ENCODE data around the gene ENPP3.

The ENPP3 gene

DNA sequence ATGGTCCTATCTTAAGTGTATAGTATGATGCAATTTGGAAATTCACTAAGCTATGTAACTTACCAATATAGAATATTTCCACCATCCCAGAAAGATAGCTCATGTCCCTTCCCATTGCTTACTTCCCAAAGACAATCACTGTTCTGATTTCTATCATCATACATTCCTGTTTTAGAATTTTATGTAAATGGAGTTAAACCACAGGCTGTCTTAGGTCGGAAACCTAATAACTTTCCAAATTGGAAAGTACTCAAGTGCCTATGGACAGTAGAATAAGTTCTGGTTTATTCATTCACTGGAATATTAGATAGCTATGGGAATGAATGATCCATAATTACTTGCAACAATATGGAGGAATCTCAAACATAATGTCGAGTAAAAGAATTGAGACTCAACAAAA lies 20.1 kb downstream of the ENPP3 start:
- H3K27ac ChIP-seq (ENCODE audit: low read length): no peak overlapping the region
- no peaks in the 10 kb centered on the region for H3K36me3 ChIP-seq (ENCODE audit: insufficient read depth, low read length)
- H3K9me3 ChIP-seq (ENCODE audit: insufficient read depth, low read length, severe bottlenecking): no peaks in the 10 kb centered on the region
- DNase-seq (no peak), ATAC-seq (ENCODE audit: insufficient read depth, low read depth) (no peak)
- H3K4me3 ChIP-seq (ENCODE audit: low read depth in 1 of 2, low read length in 2 of 2): no peak overlapping the region
- no peaks in the 10 kb centered on the region for H3K4me1 ChIP-seq (ENCODE audit: insufficient read depth, low read length)
- TF ChIP-seq EZH2 (IDR thresholded peaks at IDR 0.05; ENCODE audit: borderline replicate concordance, low read depth, low read length, severe bottlenecking): no peak
- TF ChIP-seq, protein P1, sequence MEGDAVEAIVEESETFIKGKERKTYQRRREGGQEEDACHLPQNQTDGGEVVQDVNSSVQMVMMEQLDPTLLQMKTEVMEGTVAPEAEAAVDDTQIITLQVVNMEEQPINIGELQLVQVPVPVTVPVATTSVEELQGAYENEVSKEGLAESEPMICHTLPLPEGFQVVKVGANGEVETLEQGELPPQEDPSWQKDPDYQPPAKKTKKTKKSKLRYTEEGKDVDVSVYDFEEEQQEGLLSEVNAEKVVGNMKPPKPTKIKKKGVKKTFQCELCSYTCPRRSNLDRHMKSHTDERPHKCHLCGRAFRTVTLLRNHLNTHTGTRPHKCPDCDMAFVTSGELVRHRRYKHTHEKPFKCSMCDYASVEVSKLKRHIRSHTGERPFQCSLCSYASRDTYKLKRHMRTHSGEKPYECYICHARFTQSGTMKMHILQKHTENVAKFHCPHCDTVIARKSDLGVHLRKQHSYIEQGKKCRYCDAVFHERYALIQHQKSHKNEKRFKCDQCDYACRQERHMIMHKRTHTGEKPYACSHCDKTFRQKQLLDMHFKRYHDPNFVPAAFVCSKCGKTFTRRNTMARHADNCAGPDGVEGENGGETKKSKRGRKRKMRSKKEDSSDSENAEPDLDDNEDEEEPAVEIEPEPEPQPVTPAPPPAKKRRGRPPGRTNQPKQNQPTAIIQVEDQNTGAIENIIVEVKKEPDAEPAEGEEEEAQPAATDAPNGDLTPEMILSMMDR (IDR thresholded peaks at IDR 0.05; ENCODE audit: borderline replicate concordance, extremely low read depth, low read length, poor library complexity, severe bottlenecking): no peak
- H4K20me1 ChIP-seq (ENCODE audit: insufficient read depth, low read length): no peaks in the 10 kb centered on the region
- H3K79me2 ChIP-seq (ENCODE audit: insufficient read depth, low read length): no peaks in the 10 kb centered on the region
- no peaks in the 10 kb centered on the region for H3K27me3 ChIP-seq (ENCODE audit: insufficient read depth, low read length, poor library complexity)
- H3K9ac ChIP-seq (ENCODE audit: low read depth, low read length): no peak overlapping the region
- H3K4me2 ChIP-seq (ENCODE audit: insufficient read depth, low read length): no peak overlapping the region
- no peak overlapping the region for H2AFZ ChIP-seq (ENCODE audit: low read depth, low read length)

DNA sequence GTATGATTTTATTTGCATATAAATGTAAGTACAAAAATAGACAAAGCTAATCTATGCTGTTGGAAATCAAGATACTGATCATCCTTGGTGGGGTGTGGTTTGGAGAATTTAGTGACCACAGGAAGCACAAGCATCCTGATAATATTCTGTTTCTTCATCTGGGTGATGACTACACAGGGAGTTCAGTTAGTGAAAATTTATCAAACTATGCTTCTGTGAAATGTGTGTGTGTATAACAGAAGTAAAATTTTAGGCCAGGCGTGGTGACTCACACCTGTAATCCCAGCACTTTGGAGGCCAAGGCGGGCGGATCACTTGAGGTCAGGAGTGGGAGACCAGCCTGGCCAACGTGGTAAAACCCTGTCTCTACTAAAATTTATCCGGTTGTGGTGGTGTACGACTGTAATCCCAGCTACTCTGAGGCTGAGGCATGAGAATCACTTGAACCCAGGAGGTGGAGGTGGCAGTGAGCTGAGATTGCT lies 20.6 kb downstream of the ENPP3 start:
- Histone ChIP-seq H3K27me3 (ENCODE audit: insufficient read depth, low read length, poor library complexity) (no peaks in the 10 kb centered on the region), H3K4me1 (ENCODE audit: insufficient read depth, low read length) (no peaks in the 10 kb centered on the region), H3K27ac (ENCODE audit: low read length) (no peak overlapping the region), H3K4me2 (ENCODE audit: insufficient read depth, low read length) (no peak overlapping the region), H3K4me3 (ENCODE audit: low read depth in 1 of 2, low read length in 2 of 2) (no peak overlapping the region), H4K20me1 (ENCODE audit: insufficient read depth, low read length) (no peaks in the 10 kb centered on the region), H3K36me3 (ENCODE audit: insufficient read depth, low read length) (no peaks in the 10 kb centered on the region), H3K79me2 (ENCODE audit: insufficient read depth, low read length) (no peaks in the 10 kb centered on the region), H2AFZ (ENCODE audit: low read depth, low read length) (no peak overlapping the region), H3K9me3 (ENCODE audit: insufficient read depth, low read length, severe bottlenecking) (no peaks in the 10 kb centered on the region), H3K9ac (ENCODE audit: low read depth, low read length) (no peak overlapping the region)
- ATAC-seq (ENCODE audit: insufficient read depth, low read depth): no peak
- DNase-seq: no peak
- TF ChIP-seq, protein P1 (IDR thresholded peaks at IDR 0.05; ENCODE audit: borderline replicate concordance, extremely low read depth, low read length, poor library complexity, severe bottlenecking): no peak
- TF ChIP-seq EZH2 (IDR thresholded peaks at IDR 0.05; ENCODE audit: borderline replicate concordance, low read depth, low read length, severe bottlenecking): no peak

DNA sequence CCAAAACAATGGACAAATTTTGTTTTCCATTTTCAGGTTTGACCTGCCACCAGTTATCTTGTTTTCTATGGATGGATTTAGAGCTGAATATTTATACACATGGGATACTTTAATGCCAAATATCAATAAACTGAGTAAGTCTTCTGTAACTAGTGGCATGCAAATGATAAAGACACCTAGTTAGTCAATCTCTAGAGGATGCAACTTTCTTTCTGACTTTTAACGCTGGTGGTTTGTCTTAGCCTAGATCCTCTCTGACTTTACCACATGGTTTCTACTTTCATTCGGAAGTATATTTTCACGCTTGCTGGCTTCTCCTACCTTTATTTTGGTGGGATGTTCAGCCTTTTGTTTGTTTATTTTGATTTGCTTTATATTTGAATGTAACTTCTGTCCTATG lies 21.2 kb downstream of the ENPP3 start:
- H3K9me3 ChIP-seq (ENCODE audit: insufficient read depth, low read length, severe bottlenecking): no peaks in the 10 kb centered on the region
- H4K20me1 ChIP-seq (ENCODE audit: insufficient read depth, low read length): no peaks in the 10 kb centered on the region
- no peaks in the 10 kb centered on the region for H3K4me1 ChIP-seq (ENCODE audit: insufficient read depth, low read length)
- no peak overlapping the region for H3K4me3 ChIP-seq (ENCODE audit: low read depth in 1 of 2, low read length in 2 of 2)
- TF ChIP-seq, protein P1 (IDR thresholded peaks at IDR 0.05; ENCODE audit: borderline replicate concordance, extremely low read depth, low read length, poor library complexity, severe bottlenecking): no peak
- TF ChIP-seq EZH2 (IDR thresholded peaks at IDR 0.05; ENCODE audit: borderline replicate concordance, low read depth, low read length, severe bottlenecking): no peak
- no peak overlapping the region for H3K9ac ChIP-seq (ENCODE audit: low read depth, low read length)
- ATAC-seq (ENCODE audit: insufficient read depth, low read depth): no peak
- DNase-seq: no peak
- H3K27ac ChIP-seq (ENCODE audit: low read length): no peak overlapping the region
- H3K4me2 ChIP-seq (ENCODE audit: insufficient read depth, low read length): no peak overlapping the region
- no peaks in the 10 kb centered on the region for H3K27me3 ChIP-seq (ENCODE audit: insufficient read depth, low read length, poor library complexity)
- H3K79me2 ChIP-seq (ENCODE audit: insufficient read depth, low read length): no peaks in the 10 kb centered on the region
- H3K36me3 ChIP-seq (ENCODE audit: insufficient read depth, low read length): no peaks in the 10 kb centered on the region
- H2AFZ ChIP-seq (ENCODE audit: low read depth, low read length): no peak overlapping the region

DNA sequence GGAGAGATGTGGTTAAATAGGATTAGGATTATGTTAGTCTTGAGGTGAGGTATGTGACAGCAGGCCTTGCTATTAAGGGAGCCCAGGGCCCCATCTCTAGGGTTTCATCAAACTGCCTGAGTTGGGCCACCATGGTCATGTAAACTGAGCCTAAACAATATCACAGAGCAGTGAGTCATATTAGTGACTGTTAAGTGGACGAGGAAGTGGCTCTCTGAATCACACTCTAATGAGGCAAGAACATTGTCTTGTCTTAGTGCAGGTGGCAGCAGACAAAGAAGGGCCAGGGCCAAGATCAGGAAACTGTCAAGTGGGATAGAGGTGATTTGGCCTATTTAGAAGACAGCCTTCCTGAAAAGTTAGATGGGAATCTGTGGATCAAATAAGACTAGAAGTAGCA lies 23.1 kb downstream of the ENPP3 start:
- Histone ChIP-seq H3K4me1 (ENCODE audit: insufficient read depth, low read length) (no peaks in the 10 kb centered on the region), H2AFZ (ENCODE audit: low read depth, low read length) (no peak overlapping the region), H3K79me2 (ENCODE audit: insufficient read depth, low read length) (no peaks in the 10 kb centered on the region), H3K27me3 (ENCODE audit: insufficient read depth, low read length, poor library complexity) (no peaks in the 10 kb centered on the region), H4K20me1 (ENCODE audit: insufficient read depth, low read length) (no peaks in the 10 kb centered on the region), H3K9ac (ENCODE audit: low read depth, low read length) (no peak overlapping the region), H3K9me3 (ENCODE audit: insufficient read depth, low read length, severe bottlenecking) (no peaks in the 10 kb centered on the region), H3K4me3 (ENCODE audit: low read depth in 1 of 2, low read length in 2 of 2) (no peak overlapping the region), H3K4me2 (ENCODE audit: insufficient read depth, low read length) (no peak overlapping the region), H3K36me3 (ENCODE audit: insufficient read depth, low read length) (no peaks in the 10 kb centered on the region), H3K27ac (ENCODE audit: low read length) (no peak overlapping the region)
- ATAC-seq (ENCODE audit: insufficient read depth, low read depth): no peak
- DNase-seq: no peak
- TF ChIP-seq EZH2 (IDR thresholded peaks at IDR 0.05; ENCODE audit: borderline replicate concordance, low read depth, low read length, severe bottlenecking): no peak
- TF ChIP-seq, protein P1 (IDR thresholded peaks at IDR 0.05; ENCODE audit: borderline replicate concordance, extremely low read depth, low read length, poor library complexity, severe bottlenecking): no peak

All from DND-41 (cell line).